A549 treated with Mapracorat at 1 μM for 4 hours (cell line): ENCODE results near the gene GRIN2A. TPM values are rescaled to one million over a fixed set of nuclear protein-coding genes. Genes with fewer than 3 reads are reported as not detected.

Source experiments
- total RNA-seq: library from RNA; stranded (reverse); fragments of 200-300 nt; extraction: Qiagen RNA extraction; gene quantifications from 5 replicates; pipeline ENCODE4 v1.2.3, GENCODE V29; 2022

Gene GRIN2A
- 0.02 TPM in 1 of 5 replicates, not detected in the others for total RNA-seq

GRCh38 chr16:10182222-10183053, at the start of gene GRIN2A:
TSS of gene GRIN2A (minus strand) at chr16:10182428. CDS start at chr16:10180411, 2,017 bp downstream.

Other genes with a start within 250 kb of the GRIN2A start
- 10.2 to 11.4 TPM (median 10.5 TPM) in 5 replicates for gene ATF7IP2, start 203.6 kb upstream of the GRIN2A start, total RNA-seq